PFSK-1 (cell line): ENCODE measurements around the gene TOE1.

Experiments
- FOXP2 ChIP-seq: optimal IDR thresholded peaks from 2 replicates; pipeline ENCODE3; 2011; ENCODE audit warnings: borderline replicate concordance, control low read depth, inconsistent platforms; ENCODE audit not compliant: insufficient read depth; ENCODE audit errors: extremely low read length, extremely low read depth
- POLR2AphosphoS5 ChIP-seq: IDR thresholded peaks from 2 replicates; pipeline ENCODE4 v1.6.1; 2012; ENCODE audit warnings: low read depth, mild to moderate bottlenecking, control low read depth, low read length, moderate library complexity
- SIN3A ChIP-seq: IDR thresholded peaks from 2 replicates; pipeline ENCODE4 v1.6.1; 2012; ENCODE audit warnings: mild to moderate bottlenecking, low read length, moderate library complexity, borderline replicate concordance; ENCODE audit not compliant: insufficient read depth
- TAF1 ChIP-seq: IDR thresholded peaks from 2 replicates; pipeline ENCODE4 v1.6.1; 2012; ENCODE audit warnings: low read length, control low read depth, borderline replicate concordance; ENCODE audit not compliant: insufficient read depth
- TF ChIP-seq, protein P1 (sequence below), 2 experiments: IDR thresholded peaks; 2 replicates each; pipeline versions ENCODE4 v1.6.1 to v1.8.0; 2011 to 2012; ENCODE audit warnings: low read depth in 2 of 2, low read length in 2 of 2, control low read depth in 1 of 2, inconsistent platforms in 1 of 2, mild to moderate bottlenecking in 1 of 2, moderate library complexity in 1 of 2; ENCODE audit not compliant: insufficient read depth in 1 of 2

TOE1 gene

DNA sequence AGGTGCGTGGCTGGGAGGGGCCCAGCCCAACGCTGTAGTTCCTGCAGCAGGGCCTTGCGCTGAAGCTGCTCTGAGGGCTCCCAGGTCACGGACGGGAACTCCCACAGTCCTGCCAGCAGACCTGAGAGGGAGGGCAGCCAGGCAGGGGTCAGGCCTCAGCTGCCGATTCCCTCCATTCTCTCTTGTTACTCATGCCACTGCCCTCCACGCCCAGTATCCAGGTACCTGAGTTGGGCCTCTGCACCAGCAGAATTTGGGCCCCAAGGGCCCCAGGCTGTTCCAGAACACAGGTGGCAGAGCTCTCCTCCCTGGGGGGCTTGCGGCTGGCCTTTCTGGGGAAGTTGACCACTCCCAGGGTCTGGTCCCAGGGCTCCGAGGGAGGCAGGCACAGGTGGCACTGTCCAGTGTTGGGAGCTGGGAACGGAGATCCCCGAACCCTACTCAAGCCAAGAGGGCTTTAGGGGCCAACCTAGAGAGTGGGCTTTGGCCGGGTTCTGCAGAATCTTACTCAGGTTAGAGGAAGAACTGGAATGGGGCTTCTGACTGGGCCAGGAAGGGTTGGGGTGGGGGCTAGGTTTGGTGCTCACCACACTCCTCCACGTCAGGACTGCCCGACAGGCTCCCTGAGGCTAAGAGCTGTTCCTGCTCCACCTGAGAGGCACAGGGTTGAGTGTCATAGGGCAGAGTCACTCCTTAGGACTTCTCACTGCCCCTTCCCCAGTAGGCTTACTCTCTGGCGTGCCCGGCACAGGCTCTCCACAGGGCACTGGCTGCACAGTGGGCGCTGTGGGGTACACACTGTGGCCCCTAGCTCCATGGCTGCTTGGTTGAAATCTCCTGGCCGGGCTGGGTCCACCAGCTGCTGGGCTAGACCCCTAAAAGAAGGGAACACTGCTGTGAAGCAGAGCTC lies 8.3 kb upstream of the TOE1 start:
- TF ChIP-seq POLR2AphosphoS5 (no peak), TAF1 (no peak), SIN3A (no peak), FOXP2 (no peak)
- TF ChIP-seq, protein P1, sequence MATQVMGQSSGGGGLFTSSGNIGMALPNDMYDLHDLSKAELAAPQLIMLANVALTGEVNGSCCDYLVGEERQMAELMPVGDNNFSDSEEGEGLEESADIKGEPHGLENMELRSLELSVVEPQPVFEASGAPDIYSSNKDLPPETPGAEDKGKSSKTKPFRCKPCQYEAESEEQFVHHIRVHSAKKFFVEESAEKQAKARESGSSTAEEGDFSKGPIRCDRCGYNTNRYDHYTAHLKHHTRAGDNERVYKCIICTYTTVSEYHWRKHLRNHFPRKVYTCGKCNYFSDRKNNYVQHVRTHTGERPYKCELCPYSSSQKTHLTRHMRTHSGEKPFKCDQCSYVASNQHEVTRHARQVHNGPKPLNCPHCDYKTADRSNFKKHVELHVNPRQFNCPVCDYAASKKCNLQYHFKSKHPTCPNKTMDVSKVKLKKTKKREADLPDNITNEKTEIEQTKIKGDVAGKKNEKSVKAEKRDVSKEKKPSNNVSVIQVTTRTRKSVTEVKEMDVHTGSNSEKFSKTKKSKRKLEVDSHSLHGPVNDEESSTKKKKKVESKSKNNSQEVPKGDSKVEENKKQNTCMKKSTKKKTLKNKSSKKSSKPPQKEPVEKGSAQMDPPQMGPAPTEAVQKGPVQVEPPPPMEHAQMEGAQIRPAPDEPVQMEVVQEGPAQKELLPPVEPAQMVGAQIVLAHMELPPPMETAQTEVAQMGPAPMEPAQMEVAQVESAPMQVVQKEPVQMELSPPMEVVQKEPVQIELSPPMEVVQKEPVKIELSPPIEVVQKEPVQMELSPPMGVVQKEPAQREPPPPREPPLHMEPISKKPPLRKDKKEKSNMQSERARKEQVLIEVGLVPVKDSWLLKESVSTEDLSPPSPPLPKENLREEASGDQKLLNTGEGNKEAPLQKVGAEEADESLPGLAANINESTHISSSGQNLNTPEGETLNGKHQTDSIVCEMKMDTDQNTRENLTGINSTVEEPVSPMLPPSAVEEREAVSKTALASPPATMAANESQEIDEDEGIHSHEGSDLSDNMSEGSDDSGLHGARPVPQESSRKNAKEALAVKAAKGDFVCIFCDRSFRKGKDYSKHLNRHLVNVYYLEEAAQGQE (IDR thresholded peaks at IDR 0.05; ENCODE audit: insufficient read depth in 1 of 2, low read depth in 2 of 2, low read length in 2 of 2), result no peak

DNA sequence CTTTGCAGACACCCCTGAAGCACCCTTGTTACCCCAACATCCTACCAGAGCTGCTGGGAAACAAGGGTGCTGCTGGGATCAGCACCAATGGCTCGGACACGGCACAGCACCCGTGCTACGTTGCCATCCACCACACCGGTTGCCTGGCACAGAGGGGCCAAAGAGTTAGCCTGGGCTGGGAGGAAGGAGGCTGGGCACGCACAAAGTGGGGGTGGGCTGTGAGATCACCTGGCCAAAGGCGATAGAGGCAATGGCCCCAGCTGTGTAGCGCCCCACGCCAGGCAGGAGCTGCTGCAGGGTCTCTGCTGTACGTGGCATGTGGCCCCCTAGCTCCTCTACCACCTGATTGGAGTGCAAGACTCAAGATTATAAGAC lies 7.6 kb upstream of the TOE1 start:
- TF ChIP-seq SIN3A (no peak), TAF1 (no peak), FOXP2 (no peak), POLR2AphosphoS5 (no peak)
- TF ChIP-seq, protein P1 (IDR thresholded peaks at IDR 0.05; ENCODE audit: insufficient read depth in 1 of 2, low read depth in 2 of 2, low read length in 2 of 2), result no peak

DNA sequence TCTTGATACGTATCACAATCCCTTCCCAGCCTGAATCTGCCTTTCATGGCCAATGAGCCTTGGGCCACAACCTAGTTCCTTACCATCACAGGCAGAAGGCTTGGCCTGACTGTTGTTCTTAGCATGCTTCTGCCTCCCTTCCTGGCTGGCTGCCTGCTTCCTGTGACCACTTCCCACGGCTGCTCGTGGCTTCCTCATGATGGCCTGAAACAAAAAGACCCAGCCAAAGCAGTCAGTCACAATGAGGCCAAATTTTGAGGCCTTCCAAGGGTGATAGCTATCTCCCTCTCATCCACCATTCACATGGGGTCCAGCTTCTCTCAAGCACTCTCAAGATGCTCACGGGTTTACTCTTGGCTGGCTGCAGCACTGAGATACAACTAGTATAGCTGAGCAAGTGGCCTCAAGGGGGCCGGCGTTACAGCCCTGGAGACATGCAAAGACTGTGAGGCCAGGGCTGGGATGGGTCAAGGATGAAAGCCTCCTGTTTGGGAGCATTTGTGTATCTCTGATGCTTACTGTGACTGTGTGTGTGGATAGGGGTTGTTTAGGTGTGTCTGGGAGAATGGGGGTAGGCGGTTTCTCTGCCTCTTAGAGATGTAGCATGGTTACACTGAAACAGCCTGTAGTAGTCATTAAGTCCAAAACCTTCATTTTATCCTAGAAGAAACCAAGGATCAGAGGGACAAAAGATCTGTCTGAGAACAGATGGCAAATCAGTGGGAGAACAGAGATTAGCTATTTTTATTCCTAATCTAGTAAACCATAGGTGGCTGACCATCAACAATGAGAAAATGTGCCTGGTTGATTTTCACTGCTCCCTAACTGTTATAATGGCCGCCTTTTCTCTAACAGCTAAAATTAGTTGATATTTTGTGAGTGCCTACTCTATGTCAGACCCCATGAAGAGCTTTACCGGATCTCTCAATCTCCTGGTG lies 5.4 kb upstream of the TOE1 start:
- TF ChIP-seq, protein P1 (IDR thresholded peaks at IDR 0.05; ENCODE audit: insufficient read depth in 1 of 2, low read depth in 2 of 2, low read length in 2 of 2), result no peak
- TF ChIP-seq FOXP2 (no peak), TAF1 (no peak), POLR2AphosphoS5 (no peak), SIN3A (no peak)

DNA sequence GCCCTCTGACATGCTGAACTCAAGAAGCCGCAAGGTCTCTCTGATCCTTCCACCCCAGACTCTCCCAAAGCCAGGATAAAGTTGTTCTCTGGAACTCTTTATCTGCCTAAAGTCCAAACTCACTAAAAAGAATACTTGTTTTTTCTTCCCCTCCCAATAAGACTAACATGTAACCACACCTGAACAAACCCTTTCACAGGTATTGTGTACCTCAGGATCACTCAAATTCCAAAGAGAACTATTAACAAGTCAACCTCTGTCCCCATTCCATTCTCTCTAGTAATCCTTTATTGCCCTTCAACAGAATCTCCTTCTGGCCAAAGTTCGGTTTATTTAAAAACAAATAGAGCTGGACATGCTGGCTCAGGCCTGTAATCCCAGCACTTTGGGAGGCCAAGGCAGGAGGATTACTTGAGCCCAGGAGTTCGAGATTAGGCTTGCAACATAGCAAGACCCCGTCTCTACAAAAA lies 4.1 kb upstream of the TOE1 start:
- no peak for TF ChIP-seq TAF1
- TF ChIP-seq, protein P1 (IDR thresholded peaks at IDR 0.05; ENCODE audit: insufficient read depth in 1 of 2, low read depth in 2 of 2, low read length in 2 of 2), result no peak
- TF ChIP-seq SIN3A, result no peak
- no peak for TF ChIP-seq POLR2AphosphoS5
- TF ChIP-seq FOXP2, result no peak
